HG02938 (cell line): ENCODE results near the gene DEPP1.

Experiments used
- ATAC-seq: cut with Tn5 transposase; IDR thresholded peaks from one replicate; pipeline ENCODE4 v1.9.1; 2021; ENCODE audit warnings: mild to moderate bottlenecking, moderate library complexity; ENCODE audit not compliant: unreplicated experiment

DEPP1 gene

GRCh38 chr10:44993922-44994751, 15.5 kb upstream of the DEPP1 start:
- no peak for ATAC-seq

GRCh38 chr10:44993226-44993921, 14.8 kb upstream of the DEPP1 start:
- ATAC-seq: no peak

GRCh38 chr10:44992732-44993225, 14.2 kb upstream of the DEPP1 start:
- ATAC-seq: no peak

- no peak for ATAC-seq
These were observed 13.6 kb upstream of the DEPP1 start for GRCh38 chr10:44992070-44992731.

- ATAC-seq: no peak
These were observed 13.0 kb upstream of the DEPP1 start for GRCh38 chr10:44991571-44991970.

GRCh38 chr10:44990965-44991364, 12.4 kb upstream of the DEPP1 start:
- ATAC-seq: no peak

- no peak for ATAC-seq
These were observed 11.7 kb upstream of the DEPP1 start for GRCh38 chr10:44990302-44990655.

GRCh38 chr10:44989597-44990301, 11.1 kb upstream of the DEPP1 start:
- no peak for ATAC-seq

GRCh38 chr10:44988957-44989585, 10.5 kb upstream of the DEPP1 start:
- no peak for ATAC-seq

GRCh38 chr10:44986670-44987069, 8.1 kb upstream of the DEPP1 start:
- no peak for ATAC-seq

- ATAC-seq: no peak
These were observed 7.6 kb upstream of the DEPP1 start for GRCh38 chr10:44986179-44986578.

- no peak for ATAC-seq
These were observed 6.6 kb upstream of the DEPP1 start for GRCh38 chr10:44985175-44985681.

- no peak for ATAC-seq
These were observed 6.1 kb upstream of the DEPP1 start for GRCh38 chr10:44984671-44985101.

- no peak for ATAC-seq
These were observed 5.3 kb upstream of the DEPP1 start for GRCh38 chr10:44983895-44984278.

GRCh38 chr10:44983066-44983894, 4.7 kb upstream of the DEPP1 start:
- no peak for ATAC-seq

- ATAC-seq: no peak
These were observed 3.9 kb upstream of the DEPP1 start for GRCh38 chr10:44982496-44982895.

GRCh38 chr10:44982114-44982460, 3.5 kb upstream of the DEPP1 start:
- ATAC-seq: no peak

- ATAC-seq: no peak
These were observed 2.8 kb upstream of the DEPP1 start for GRCh38 chr10:44981172-44982113.
